Loucy (cell line): ENCODE data around the gene ELMOD1.

ENCODE experiments used
- H2AFZ ChIP-seq: fragments of 200-600 bp; sonication (generic); 2 replicates; pipeline ENCODE4 v1.6.0; 2016; ENCODE audit warnings: antibody characterized with exemption, mild to moderate bottlenecking, low read length, moderate library complexity
- H3F3A ChIP-seq: fragments of 200-600 bp; 2 replicates; pipeline ENCODE4 v1.6.0; 2016; ENCODE audit warnings: antibody characterized with exemption, low read depth, mild to moderate bottlenecking
- H3K27me3 ChIP-seq: fragments of 200-600 bp; sonication (generic); 2 replicates; pipeline ENCODE4 v1.6.1; 2014; ENCODE audit warnings: low read length, mild to moderate bottlenecking; ENCODE audit not compliant: insufficient read depth, poor library complexity, severe bottlenecking
- H3K36me3 ChIP-seq: fragments of 200-600 bp; sonication (generic); 2 replicates; pipeline ENCODE4 v1.6.1; 2016; ENCODE audit warnings: low read length; ENCODE audit not compliant: insufficient read depth
- H3K4me1 ChIP-seq: fragments of 200-600 bp; sonication (generic); 2 replicates; pipeline ENCODE4 v1.5.1; 2014; ENCODE audit warnings: low read length, mild to moderate bottlenecking; ENCODE audit not compliant: insufficient read depth, poor library complexity, severe bottlenecking
- H3K4me2 ChIP-seq: fragments of 200-600 bp; sonication (generic); 2 replicates; pipeline ENCODE4 v1.6.0; 2014; ENCODE audit warnings: antibody characterized with exemption, low read length, low read depth, mild to moderate bottlenecking; ENCODE audit not compliant: poor library complexity, severe bottlenecking
- H3K4me3 ChIP-seq: fragments of 200-600 bp; sonication (generic); 2 replicates; pipeline ENCODE4 v1.5.1; 2014; ENCODE audit warnings: low read length, mild to moderate bottlenecking, mixed read lengths; ENCODE audit not compliant: poor library complexity, severe bottlenecking
- H3K79me2 ChIP-seq: fragments of 200-600 bp; sonication (generic); 2 replicates; pipeline ENCODE4 v1.6.1; 2014; ENCODE audit warnings: low read length; ENCODE audit not compliant: insufficient read depth
- H3K9ac ChIP-seq: fragments of 200-600 bp; sonication (generic); 2 replicates; pipeline ENCODE4 v1.6.0; 2014; ENCODE audit warnings: mild to moderate bottlenecking, low read depth, low read length, moderate library complexity; ENCODE audit not compliant: poor library complexity, severe bottlenecking
- H3K9me2 ChIP-seq: fragments of 200-600 bp; sonication (generic); replicated peaks from 2 replicates; pipeline ENCODE4 v1.6.1; 2016; ENCODE audit warnings: low read depth, low read length, mixed read lengths
- H3K9me3 ChIP-seq: fragments of 200-600 bp; sonication (generic); 2 replicates; pipeline ENCODE4 v1.6.1; 2014; ENCODE audit warnings: mild to moderate bottlenecking, antibody characterized with exemption, low read length, low read depth; ENCODE audit not compliant: insufficient read depth
- H4K20me1 ChIP-seq: fragments of 200-600 bp; sonication (generic); 2 replicates; pipeline ENCODE4 v1.6.0; 2014; ENCODE audit warnings: antibody characterized with exemption, low read length, mild to moderate bottlenecking; ENCODE audit not compliant: insufficient read depth, poor library complexity, severe bottlenecking
- EZH2phosphoT487 ChIP-seq: fragments of 200-600 bp; IDR thresholded peaks from 2 replicates; pipeline ENCODE4 v1.6.1; 2018; ENCODE audit warnings: antibody characterized with exemption, mild to moderate bottlenecking, moderate library complexity, borderline replicate concordance
- TF ChIP-seq, protein P1 (sequence below): fragments of 200-600 bp; sonication (generic); conservative IDR thresholded peaks from 2 replicates; pipeline ENCODE4 v1.5.1; 2014; ENCODE audit warnings: mild to moderate bottlenecking, antibody characterized with exemption, low read length

Gene ELMOD1

DNA sequence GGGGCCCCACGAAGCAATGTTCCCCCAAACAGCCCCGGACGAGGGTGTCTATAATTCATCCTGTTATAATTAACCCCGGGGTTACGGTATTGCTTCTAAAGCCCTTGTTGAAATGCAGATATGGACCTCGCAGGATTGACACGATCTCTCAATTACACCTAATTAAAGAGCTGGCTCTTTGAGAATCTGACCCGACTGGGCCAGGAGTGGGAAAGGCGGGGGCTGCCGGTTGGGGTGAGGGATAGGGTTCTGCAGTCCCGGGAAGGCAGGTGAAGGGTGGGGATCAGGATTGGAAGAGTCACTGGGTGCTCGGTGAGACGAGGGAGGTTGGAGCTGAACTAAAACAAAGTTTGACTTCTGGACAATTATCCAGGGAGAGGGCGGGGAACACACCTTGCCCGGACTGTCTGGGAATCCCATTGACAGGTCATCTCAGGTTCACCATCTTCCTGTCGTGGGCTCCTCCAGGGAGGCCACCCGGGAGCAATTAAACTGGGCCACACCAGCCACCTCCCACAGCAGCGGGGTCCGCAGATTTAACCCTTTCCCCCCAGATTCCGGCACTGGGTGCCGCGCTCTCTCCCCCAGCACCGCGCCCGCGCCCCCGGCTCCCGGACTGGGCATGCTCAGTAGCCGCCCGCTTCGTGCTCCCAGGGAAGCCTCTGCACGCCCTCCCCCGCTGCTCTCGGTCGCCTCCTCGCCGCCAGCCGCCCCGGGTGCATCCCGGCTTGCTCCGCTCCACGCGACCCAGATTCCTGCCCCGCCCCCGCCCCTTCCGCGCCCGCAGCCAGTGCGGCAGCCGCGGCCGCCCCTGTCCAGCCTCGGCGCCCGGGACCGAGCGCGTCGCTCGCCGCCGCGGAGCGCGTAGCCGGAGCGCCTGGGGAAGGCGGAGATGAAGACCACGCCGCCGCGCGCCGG is at the start of gene ELMOD1:
ELMOD1 (plus strand) TSS at position 688 of the 918 bp plus-strand sequence. CDS start 27,043 bp downstream, outside the sequence.
- Histone ChIP-seq H3K4me2 (no peak within 1 kb of the TSS), H3K9me2 (no peaks in the 10 kb centered on the region), H2AFZ (no peak within 1 kb of the TSS), H3K4me1 (no peaks in the 10 kb centered on the region), H3K4me3 (no peak within 1 kb of the TSS), H3F3A (no peaks in the 10 kb centered on the region), H4K20me1 (no peaks in the 10 kb centered on the region), H3K36me3 (no peaks in the 10 kb centered on the region), H3K9me3 (no peaks in the 10 kb centered on the region), H3K27me3 (no peaks in the 10 kb centered on the region), H3K79me2 (no peaks in the 10 kb centered on the region), H3K9ac (no peak within 1 kb of the TSS)
- TF ChIP-seq, protein P1, sequence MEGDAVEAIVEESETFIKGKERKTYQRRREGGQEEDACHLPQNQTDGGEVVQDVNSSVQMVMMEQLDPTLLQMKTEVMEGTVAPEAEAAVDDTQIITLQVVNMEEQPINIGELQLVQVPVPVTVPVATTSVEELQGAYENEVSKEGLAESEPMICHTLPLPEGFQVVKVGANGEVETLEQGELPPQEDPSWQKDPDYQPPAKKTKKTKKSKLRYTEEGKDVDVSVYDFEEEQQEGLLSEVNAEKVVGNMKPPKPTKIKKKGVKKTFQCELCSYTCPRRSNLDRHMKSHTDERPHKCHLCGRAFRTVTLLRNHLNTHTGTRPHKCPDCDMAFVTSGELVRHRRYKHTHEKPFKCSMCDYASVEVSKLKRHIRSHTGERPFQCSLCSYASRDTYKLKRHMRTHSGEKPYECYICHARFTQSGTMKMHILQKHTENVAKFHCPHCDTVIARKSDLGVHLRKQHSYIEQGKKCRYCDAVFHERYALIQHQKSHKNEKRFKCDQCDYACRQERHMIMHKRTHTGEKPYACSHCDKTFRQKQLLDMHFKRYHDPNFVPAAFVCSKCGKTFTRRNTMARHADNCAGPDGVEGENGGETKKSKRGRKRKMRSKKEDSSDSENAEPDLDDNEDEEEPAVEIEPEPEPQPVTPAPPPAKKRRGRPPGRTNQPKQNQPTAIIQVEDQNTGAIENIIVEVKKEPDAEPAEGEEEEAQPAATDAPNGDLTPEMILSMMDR, result no peak
- TF ChIP-seq EZH2phosphoT487, result no peak

DNA sequence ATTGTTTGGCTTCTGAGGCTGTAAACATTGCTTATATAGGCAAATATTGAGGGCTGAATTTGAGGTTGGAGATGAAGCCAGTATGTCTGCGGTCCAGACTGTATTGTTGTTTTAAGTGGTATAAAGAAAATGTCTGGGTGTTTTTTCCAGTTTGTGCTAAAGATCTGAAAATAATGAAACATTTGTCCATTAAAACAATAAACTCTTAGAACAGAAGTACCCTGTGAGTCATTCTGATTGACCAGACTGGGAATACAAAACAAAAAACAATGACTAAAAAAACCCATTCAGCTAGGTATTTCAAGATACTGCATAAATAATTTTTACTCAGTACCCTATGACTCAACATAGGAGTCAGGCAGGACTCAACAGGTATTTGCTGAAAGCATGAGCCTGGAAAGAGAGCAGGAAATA is 45.8 kb upstream of the ELMOD1 start:
- H4K20me1 ChIP-seq, result no peaks in the 10 kb centered on the region
- no peak overlapping the region for H3K9ac ChIP-seq
- no peaks in the 10 kb centered on the region for H3K79me2 ChIP-seq
- peaks cover 20% of the 10 kb centered on the region; the same call in 1 of the 2 replicates for H3K36me3 ChIP-seq
- no peak for TF ChIP-seq EZH2phosphoT487
- TF ChIP-seq, protein P1, result no peak
- no peaks in the 10 kb centered on the region for H3K4me1 ChIP-seq
- H3K27me3 ChIP-seq, result no peaks in the 10 kb centered on the region
- no peak overlapping the region for H2AFZ ChIP-seq
- H3K4me2 ChIP-seq, result no peak overlapping the region
- no peaks in the 10 kb centered on the region for H3K9me2 ChIP-seq
- no peak overlapping the region for H3K4me3 ChIP-seq
- no peaks in the 10 kb centered on the region for H3K9me3 ChIP-seq
- H3F3A ChIP-seq, result no peaks in the 10 kb centered on the region

DNA sequence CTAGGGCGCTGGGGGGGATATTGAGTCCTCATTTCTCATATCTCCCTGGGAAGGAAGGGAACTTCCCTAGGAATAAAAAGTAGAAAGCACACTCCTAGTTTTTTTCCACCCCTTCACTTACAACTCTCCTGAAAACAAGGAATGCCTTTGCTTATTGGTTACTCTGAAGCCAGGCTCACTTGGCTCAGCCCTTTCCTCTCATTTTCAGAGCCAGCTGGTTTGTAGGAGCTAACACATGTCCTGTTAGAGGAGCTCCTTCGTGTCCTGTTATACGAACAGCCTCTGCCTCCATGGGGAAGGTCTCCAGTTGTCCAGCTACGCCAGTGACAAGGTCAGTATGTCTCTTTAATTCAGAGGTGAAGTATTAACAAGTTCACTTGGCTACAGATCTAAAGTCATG is 43.0 kb upstream of the ELMOD1 start:
- Histone ChIP-seq H3F3A (no peaks in the 10 kb centered on the region), H3K36me3 (peaks cover 39% of the 10 kb centered on the region; the same call in 1 of the 2 replicates), H3K79me2 (no peaks in the 10 kb centered on the region), H3K9me3 (no peaks in the 10 kb centered on the region), H3K9me2 (no peaks in the 10 kb centered on the region), H3K4me3 (no peak overlapping the region), H3K9ac (no peak overlapping the region), H2AFZ (no peak overlapping the region), H3K4me1 (no peaks in the 10 kb centered on the region), H3K4me2 (no peak overlapping the region), H3K27me3 (no peaks in the 10 kb centered on the region), H4K20me1 (no peaks in the 10 kb centered on the region)
- no peak for TF ChIP-seq EZH2phosphoT487
- TF ChIP-seq, protein P1, result no peak
